ENCODE data around the gene CYP2J2.
A peak's percentile ranks its signal among the peaks of the same experiment; 100 is the strongest.

CYP2J2 gene

GRCh38 chr1:59952065-59952464 lies 25.5 kb upstream of the CYP2J2 start:
- TF ChIP-seq CTCF (IDR thresholded peaks at IDR 0.05; ENCODE audit: low read depth, low read length), result no peak
- H3K4me3 ChIP-seq (ENCODE audit: low read depth, low read length), result no peak overlapping the region

GRCh38 chr1:59949648-59950047 lies 23.1 kb upstream of the CYP2J2 start:
- TF ChIP-seq CTCF (IDR thresholded peaks at IDR 0.05; ENCODE audit: low read depth, low read length), result no peak
- no peak overlapping the region for H3K4me3 ChIP-seq (ENCODE audit: low read depth, low read length)

- H3K4me3 ChIP-seq (ENCODE audit: low read depth, low read length), result no peak overlapping the region
- TF ChIP-seq CTCF (IDR thresholded peaks at IDR 0.05; ENCODE audit: low read depth, low read length), result no peak
Measured at GRCh38 chr1:59948990-59949389, 22.4 kb upstream of the CYP2J2 start.

- no peak overlapping the region for H3K4me3 ChIP-seq (ENCODE audit: low read depth, low read length)
- TF ChIP-seq CTCF (IDR thresholded peaks at IDR 0.05; ENCODE audit: low read depth, low read length), result peak; percentile 89
Measured at GRCh38 chr1:59947047-59947938, 20.7 kb upstream of the CYP2J2 start.

- TF ChIP-seq CTCF (IDR thresholded peaks at IDR 0.05; ENCODE audit: low read depth, low read length), result no peak
Measured at GRCh38 chr1:59945790-59946189, 19.2 kb upstream of the CYP2J2 start.

GRCh38 chr1:59939393-59939792 lies 12.8 kb upstream of the CYP2J2 start:
- TF ChIP-seq CTCF (IDR thresholded peaks at IDR 0.05; ENCODE audit: low read depth, low read length), result no peak
- no peak overlapping the region for H3K4me3 ChIP-seq (ENCODE audit: low read depth, low read length)

More at GRCh38 chr1:59945790-59946189, 19.2 kb upstream of the CYP2J2 start:
- no peak overlapping the region for H3K4me3 ChIP-seq (ENCODE audit: low read depth, low read length)

GRCh38 chr1:59937636-59938210 lies 11.2 kb upstream of the CYP2J2 start:
- no peak overlapping the region for H3K4me3 ChIP-seq (ENCODE audit: low read depth, low read length)
- no peak for TF ChIP-seq CTCF (IDR thresholded peaks at IDR 0.05; ENCODE audit: low read depth, low read length)
